PFSK-1 (cell line): ENCODE results near the gene CYBA.

Experiments used
- POLR2AphosphoS5 ChIP-seq: IDR thresholded peaks from 2 replicates; pipeline ENCODE4 v1.6.1; 2012; ENCODE audit warnings: low read depth, mild to moderate bottlenecking, control low read depth, low read length, moderate library complexity
- REST ChIP-seq, 2 experiments: IDR thresholded peaks; 2 replicates each; pipeline versions ENCODE4 v1.6.1 to v1.8.0; 2011 to 2012; ENCODE audit warnings: low read depth in 2 of 2, low read length in 2 of 2, control low read depth in 1 of 2, inconsistent platforms in 1 of 2, mild to moderate bottlenecking in 1 of 2, moderate library complexity in 1 of 2; ENCODE audit not compliant: insufficient read depth in 1 of 2
- SIN3A ChIP-seq: IDR thresholded peaks from 2 replicates; pipeline ENCODE4 v1.6.1; 2012; ENCODE audit warnings: mild to moderate bottlenecking, low read length, moderate library complexity, borderline replicate concordance; ENCODE audit not compliant: insufficient read depth
- TAF1 ChIP-seq: IDR thresholded peaks from 2 replicates; pipeline ENCODE4 v1.6.1; 2012; ENCODE audit warnings: low read length, control low read depth, borderline replicate concordance; ENCODE audit not compliant: insufficient read depth

- no peak for TF ChIP-seq TAF1
- TF ChIP-seq POLR2AphosphoS5, result no peak
- TF ChIP-seq REST (IDR thresholded peaks at IDR 0.05; ENCODE audit: insufficient read depth in 1 of 2, low read depth in 2 of 2, low read length in 2 of 2), result no peak
- no peak for TF ChIP-seq SIN3A
Observed at GRCh38 chr16:88698646-88699045, 47.8 kb upstream of the CYBA start.
